ENCODE data around the gene RIMOC1.

The RIMOC1 gene

GRCh38 chr5:41871852-41872251 is 32.3 kb upstream of the RIMOC1 start (continued):
- TF ChIP-seq, protein P1, sequence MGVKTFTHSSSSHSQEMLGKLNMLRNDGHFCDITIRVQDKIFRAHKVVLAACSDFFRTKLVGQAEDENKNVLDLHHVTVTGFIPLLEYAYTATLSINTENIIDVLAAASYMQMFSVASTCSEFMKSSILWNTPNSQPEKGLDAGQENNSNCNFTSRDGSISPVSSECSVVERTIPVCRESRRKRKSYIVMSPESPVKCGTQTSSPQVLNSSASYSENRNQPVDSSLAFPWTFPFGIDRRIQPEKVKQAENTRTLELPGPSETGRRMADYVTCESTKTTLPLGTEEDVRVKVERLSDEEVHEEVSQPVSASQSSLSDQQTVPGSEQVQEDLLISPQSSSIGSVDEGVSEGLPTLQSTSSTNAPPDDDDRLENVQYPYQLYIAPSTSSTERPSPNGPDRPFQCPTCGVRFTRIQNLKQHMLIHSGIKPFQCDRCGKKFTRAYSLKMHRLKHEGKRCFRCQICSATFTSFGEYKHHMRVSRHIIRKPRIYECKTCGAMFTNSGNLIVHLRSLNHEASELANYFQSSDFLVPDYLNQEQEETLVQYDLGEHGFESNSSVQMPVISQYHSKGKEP (tag by site-specific recombination; IDR thresholded peaks at IDR 0.05): peak; percentile 73
- TF ChIP-seq ZBTB20 (tag by site-specific recombination; IDR thresholded peaks at IDR 0.05) (peak; percentile 26; the same call in 1 of the 2 replicates), ZFP41 (tag by site-specific recombination; IDR thresholded peaks at IDR 0.05; ENCODE audit: borderline replicate concordance) (no peak), ZNF560 (tag by site-specific recombination; IDR thresholded peaks at IDR 0.05; ENCODE audit: borderline replicate concordance) (no peak), ZNF843 (tag by site-specific recombination; IDR thresholded peaks at IDR 0.05) (0 out of 2 replicates have a peak, but pooled peaks have one; percentile 15), ZNF24 (tag by site-specific recombination; IDR thresholded peaks at IDR 0.05) (0 out of 2 replicates have a peak, but pooled peaks have one; percentile 32), MZF1 (tag by site-specific recombination; IDR thresholded peaks at IDR 0.05; ENCODE audit: borderline replicate concordance) (peak; percentile 16; the same call in 1 of the 2 replicates), PRDM6 (tag by site-specific recombination; IDR thresholded peaks at IDR 0.05) (peak; percentile 91), ZEB2 (tag by site-specific recombination; IDR thresholded peaks at IDR 0.05) (peak; percentile 67; the same call in 1 of the 2 replicates)

DNA sequence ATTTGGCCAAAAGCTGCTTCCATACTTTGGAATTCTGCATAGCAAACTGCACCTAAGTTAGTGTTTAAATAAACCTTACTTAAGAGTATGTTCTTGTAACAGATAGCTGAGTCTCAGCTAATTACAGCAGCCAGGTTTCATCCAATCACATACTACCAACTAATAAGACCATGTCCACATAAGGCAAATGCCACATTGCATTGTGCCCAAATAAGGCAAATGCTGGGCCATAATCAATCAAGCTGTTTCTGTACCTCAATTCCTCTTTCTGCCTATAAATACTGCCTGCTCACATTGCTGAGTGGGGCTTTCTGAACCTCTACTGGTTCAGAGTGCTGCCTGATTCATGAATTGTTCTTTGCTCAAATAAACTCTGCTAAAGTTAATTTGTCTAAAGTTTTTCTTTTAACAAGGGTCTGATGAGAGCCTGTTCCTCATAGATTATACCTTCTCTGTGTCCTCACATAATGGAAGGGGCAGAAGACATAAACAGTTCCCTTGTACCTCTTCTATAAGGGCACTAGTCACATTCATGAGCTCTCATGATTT is 29.6 kb upstream of the RIMOC1 start:
- peaks cover 13% of the 10 kb centered on the region for H3K4me1 ChIP-seq (ENCODE audit: control insufficient read depth, insufficient read depth, low read length)
- H3K36me3 ChIP-seq (ENCODE audit: control insufficient read depth in 2 of 2, insufficient read depth in 1 of 2, low read length in 2 of 2): no peaks in the 10 kb centered on the region
- ChIA-PET POLR2A (no interaction called here), CTCF (interaction anchor here (0.5 kb wide), 1 partner anchor 20 kb away, joined by 8 read pairs; no protein-coding TSS in a partner anchor)
- no peak overlapping the region for H3K27ac ChIP-seq (ENCODE audit: extremely low read depth, low read depth, low read length)
- H3K9me3 ChIP-seq (ENCODE audit: control insufficient read depth, insufficient read depth, low read depth, low read length): no peaks in the 10 kb centered on the region
- no peak overlapping the region for H3K4me3 ChIP-seq (ENCODE audit: low read depth, low read length)
- TF ChIP-seq ZNF585B (tag by site-specific recombination; IDR thresholded peaks at IDR 0.05): no peak
- TF ChIP-seq ZNF549 (tag by site-specific recombination; IDR thresholded peaks at IDR 0.05): peak; percentile 99

DNA sequence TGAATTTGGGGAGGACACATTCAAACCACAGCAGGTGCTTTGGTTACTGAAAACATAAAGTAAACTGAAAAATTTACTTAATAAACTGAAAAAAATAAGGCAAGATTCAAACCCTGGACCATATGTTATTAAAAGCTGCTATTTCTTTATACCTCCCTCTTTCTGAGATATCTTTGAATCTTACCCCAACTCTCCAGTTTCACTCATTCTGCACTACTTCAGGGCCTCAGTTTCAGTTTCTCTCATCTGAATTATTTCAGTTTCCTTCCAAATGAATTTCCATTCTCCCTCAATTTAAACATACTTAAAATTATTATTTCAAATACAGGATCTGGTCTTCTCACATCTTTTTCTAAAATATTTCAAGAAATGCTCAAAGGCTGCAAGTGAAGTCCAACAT is 29.0 kb upstream of the RIMOC1 start:
- H3K4me1 ChIP-seq (ENCODE audit: control insufficient read depth, insufficient read depth, low read length): peaks cover 13% of the 10 kb centered on the region
- H3K9me3 ChIP-seq (ENCODE audit: control insufficient read depth, insufficient read depth, low read depth, low read length): no peaks in the 10 kb centered on the region
- TF ChIP-seq ZNF747 (tag by site-specific recombination; IDR thresholded peaks at IDR 0.05): no peak
- no peak for TF ChIP-seq ZSCAN18 (tag by site-specific recombination; IDR thresholded peaks at IDR 0.05)
- no peak for TF ChIP-seq ZIC2 (tag by site-specific recombination; IDR thresholded peaks at IDR 0.05)
- TF ChIP-seq ZBTB20 (tag by site-specific recombination; IDR thresholded peaks at IDR 0.05): no peak
- TF ChIP-seq ZNF600 (tag by site-specific recombination; IDR thresholded peaks at IDR 0.05): no peak
- TF ChIP-seq ZSCAN23 (tag by site-specific recombination; IDR thresholded peaks at IDR 0.05): no peak
- no peak for TF ChIP-seq ZNF645 (tag by site-specific recombination; IDR thresholded peaks at IDR 0.05)
- TF ChIP-seq ZNF624 (tag by site-specific recombination; IDR thresholded peaks at IDR 0.05): no peak
- ChIA-PET CTCF (no interaction called here), POLR2A (no interaction called here)
- no peaks in the 10 kb centered on the region for H3K36me3 ChIP-seq (ENCODE audit: control insufficient read depth in 2 of 2, insufficient read depth in 1 of 2, low read length in 2 of 2)
- no peak overlapping the region for H3K4me3 ChIP-seq (ENCODE audit: low read depth, low read length)
- no peak overlapping the region for H3K27ac ChIP-seq (ENCODE audit: extremely low read depth, low read depth, low read length)
